ENCODE data around the gene POTEE.
"Not testable (repeated sequence)": the region's sequence is repeated elsewhere in the genome, so short reads cannot be mapped to it uniquely, and the experiment has no call there.

POTEE gene

GRCh38 chr2:131209030-131209772 is at the start of gene POTEE:
TSS of gene POTEE (plus strand) at chr2:131209536. CDS start at chr2:131218403, 8,867 bp downstream.
- DNase-seq: not testable (repeated sequence)

GRCh38 chr2:131165562-131165961 is 43.8 kb upstream of the POTEE start:
- not testable (repeated sequence) for DNase-seq

- DNase-seq: no peak
Observed at GRCh38 chr2:131168538-131168937, 40.8 kb upstream of the POTEE start.

- DNase-seq: not testable (repeated sequence)
Observed at GRCh38 chr2:131178050-131178449, 31.3 kb upstream of the POTEE start.

GRCh38 chr2:131178721-131179418 is 30.5 kb upstream of the POTEE start:
- peak; percentile 41 for DNase-seq

GRCh38 chr2:131181451-131181850 is 27.9 kb upstream of the POTEE start:
- DNase-seq: not testable (repeated sequence)

GRCh38 chr2:131193421-131193820 is 15.9 kb upstream of the POTEE start:
- not testable (repeated sequence) for DNase-seq

- DNase-seq: not testable (repeated sequence)
Observed at GRCh38 chr2:131196186-131196585, 13.2 kb upstream of the POTEE start.

GRCh38 chr2:131201098-131201497 is 8.2 kb upstream of the POTEE start:
- DNase-seq: no peak

- not testable (repeated sequence) for DNase-seq
Observed at GRCh38 chr2:131207839-131208238, 1.5 kb upstream of the POTEE start.

GRCh38 chr2:131209773-131210104 is 403 bp downstream of the POTEE start:
- DNase-seq: not testable (repeated sequence)

GRCh38 chr2:131210434-131211211 is 1.3 kb downstream of the POTEE start:
- DNase-seq: not testable (repeated sequence)

- not testable (repeated sequence) for DNase-seq
Observed at GRCh38 chr2:131217238-131217986, 8.1 kb downstream of the POTEE start.

GRCh38 chr2:131235543-131236449 is 26.5 kb downstream of the POTEE start:
- peak; percentile 9 for DNase-seq
